ENCODE measurements around the gene TREX2. TPM values are rescaled to one million over a fixed set of nuclear protein-coding genes. Genes with fewer than 3 reads are reported as not detected.

TREX2 gene
- total and polyA plus RNA-seq, 2 of the 8 experiments (the other 6 are each of a cell fraction or from before 2014, with no cell fraction given), result 0.71 to 0.80 TPM

- TF ChIP-seq HDAC2 (IDR thresholded peaks at IDR 0.05; ENCODE audit: borderline replicate concordance in 1 of 2, low read depth in 2 of 2, low read length in 2 of 2), result no peak
Measured at GRCh38 chrX:153486171-153486570, 40.3 kb upstream of the TREX2 start (continued).

Measured in H1 (cell line).